Skeletal muscle tissue (tissue), 4 donors: ENCODE data around the gene CRIM1. TPM values are rescaled to one million over a fixed set of nuclear protein-coding genes. Genes with fewer than 3 reads are reported as not detected.
A peak's percentile ranks its signal among the peaks of the same experiment; 100 is the strongest.

Experiments used
- H3K27ac ChIP-seq: one replicate; pipeline ENCODE4 v1.7.0; 2013; ENCODE audit warnings: mild to moderate bottlenecking, low read depth, low read length, inconsistent platforms
- H3K27me3 ChIP-seq, 3 donors: one replicate each; pipeline ENCODE4 v1.7.0; 2013; ENCODE audit warnings: low read length in 3 of 3; ENCODE audit not compliant: control insufficient read depth in 3 of 3, insufficient read depth in 3 of 3
- H3K36me3 ChIP-seq, 3 donors: one replicate each; pipeline ENCODE4 v1.7.0; 2013; ENCODE audit warnings: low read length in 3 of 3; ENCODE audit not compliant: control insufficient read depth in 3 of 3, insufficient read depth in 3 of 3
- H3K4me1 ChIP-seq, 3 donors: one replicate each; pipeline ENCODE4 v1.7.0; 2013; ENCODE audit warnings: low read length in 3 of 3, mild to moderate bottlenecking in 3 of 3; ENCODE audit not compliant: control insufficient read depth in 3 of 3, insufficient read depth in 3 of 3
- H3K4me3 ChIP-seq, 3 donors: one replicate each; pipeline ENCODE4 v1.7.0; 2013; ENCODE audit warnings: low read length in 3 of 3
- H3K9ac ChIP-seq, 3 donors: one replicate each; pipeline ENCODE4 v1.7.0; 2013; ENCODE audit warnings: low read length in 3 of 3, mild to moderate bottlenecking in 3 of 3, moderate library complexity in 2 of 3, low read depth in 1 of 3
- H3K9me3 ChIP-seq, 3 donors: one replicate each; pipeline ENCODE4 v1.7.0; 2013; ENCODE audit warnings: low read length in 3 of 3; ENCODE audit not compliant: control insufficient read depth in 3 of 3
- total RNA-seq: library from RNA; depleted of rRNA; stranded (reverse); fragments of >200 nt; gene quantifications from one replicate; pipeline ENCODE4 v1.2.3, GENCODE V29; 2014
- donor health status: Osteomylitis.

The CRIM1 gene
- total RNA-seq, 1 donor from 2014 or later: 44.9 TPM

DNA sequence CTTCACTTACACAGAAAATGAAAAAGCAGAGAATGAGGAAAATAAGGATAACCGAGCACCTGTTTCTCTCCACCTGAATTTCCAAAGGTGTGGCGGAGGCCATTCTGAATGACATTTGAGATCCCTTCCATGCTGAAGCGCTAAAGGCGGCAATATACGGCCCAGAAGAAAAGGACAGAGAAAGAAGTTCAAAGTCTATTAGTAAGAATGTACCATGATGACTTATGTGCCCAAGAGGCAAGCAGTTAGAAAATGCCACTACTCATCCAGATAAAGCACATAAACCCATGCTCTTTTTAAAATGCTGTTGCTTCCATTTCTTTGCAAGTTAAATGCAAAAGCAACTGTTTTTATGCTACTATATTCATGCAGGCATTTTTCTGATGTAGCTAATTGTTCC, 205.1 kb downstream of the CRIM1 start:
- H3K9ac ChIP-seq: no peak overlapping the region
- H3K36me3 ChIP-seq: peaks cover 7 to 49% (median 12%) of the 10 kb centered on the region in 3 donors
- H3K4me3 ChIP-seq: no peak overlapping the region
- no peaks in the 10 kb centered on the region for H3K9me3 ChIP-seq
- H3K4me1 ChIP-seq: peaks cover 7 to 49% (median 17%) of the 10 kb centered on the region in 3 donors
- peak overlapping the region; percentile 17 for H3K27ac ChIP-seq
- H3K27me3 ChIP-seq: no peaks in the 10 kb centered on the region

DNA sequence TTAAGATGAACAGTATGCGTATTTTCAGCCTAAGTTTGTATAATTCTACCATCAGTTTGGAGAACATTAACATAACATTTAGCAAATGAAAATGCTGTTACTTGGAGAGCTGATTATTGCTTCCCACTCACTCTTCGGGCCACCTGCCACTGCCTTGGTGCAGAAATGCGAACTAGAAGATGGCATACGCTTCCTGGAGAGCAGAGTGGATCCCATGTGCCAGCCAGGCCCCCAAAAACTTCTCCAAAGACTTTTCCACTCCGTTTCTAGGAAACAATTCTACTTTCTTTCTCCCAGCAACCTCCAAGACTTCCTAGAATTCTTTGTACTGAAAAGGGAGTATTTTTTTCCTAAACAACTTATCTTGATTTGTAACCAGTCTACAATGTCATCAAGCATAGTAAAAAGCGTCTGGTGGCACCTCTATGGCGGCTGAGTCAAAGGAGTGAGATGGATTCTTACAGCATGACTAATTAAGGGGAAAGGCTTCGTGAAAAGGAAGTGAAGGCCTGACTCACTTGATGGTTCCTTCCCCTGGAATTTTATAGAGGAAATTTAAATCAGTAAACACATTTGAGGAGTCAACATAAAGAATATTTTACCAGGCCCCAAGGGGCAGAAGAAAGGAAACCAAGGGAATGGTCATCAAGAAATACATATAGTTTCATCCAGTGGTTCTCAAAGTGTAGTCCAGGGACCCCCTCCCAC, 205.8 kb downstream of the CRIM1 start:
- Histone ChIP-seq H3K27me3 (no peaks in the 10 kb centered on the region), H3K4me3 (no peak overlapping the region), H3K9ac (no peak overlapping the region), H3K36me3 (peaks cover 7 to 47% (median 15%) of the 10 kb centered on the region in 3 donors), H3K9me3 (no peaks in the 10 kb centered on the region), H3K27ac (peak overlapping the region; percentile 17), H3K4me1 (peaks cover 7 to 51% (median 17%) of the 10 kb centered on the region in 3 donors)

DNA sequence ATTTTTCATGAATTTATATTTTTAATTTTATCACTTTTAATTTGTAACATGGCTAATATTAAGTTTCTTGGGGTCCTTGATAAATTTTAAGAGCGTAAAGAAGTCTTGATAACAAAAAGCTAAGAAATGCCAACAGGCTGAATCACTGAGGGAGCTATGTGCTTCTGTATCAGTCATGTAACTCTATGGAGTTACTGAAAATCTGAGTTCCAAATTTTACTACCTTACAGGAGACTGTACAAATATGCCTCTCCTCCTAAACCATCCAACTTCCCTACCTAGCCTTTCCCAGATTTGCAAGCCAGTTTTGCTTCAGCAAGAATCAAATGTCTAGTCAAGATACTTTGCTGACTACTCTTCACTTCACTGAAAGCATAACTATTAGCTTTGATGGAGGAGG, 206.7 kb downstream of the CRIM1 start:
- H3K9me3 ChIP-seq: no peaks in the 10 kb centered on the region
- H3K9ac ChIP-seq: no peak overlapping the region
- H3K4me1 ChIP-seq: peaks cover 7 to 56% (median 17%) of the 10 kb centered on the region in 3 donors
- H3K27me3 ChIP-seq: no peaks in the 10 kb centered on the region
- peaks cover 7 to 54% (median 15%) of the 10 kb centered on the region in 3 donors for H3K36me3 ChIP-seq
- H3K4me3 ChIP-seq: no peak overlapping the region
- peak overlapping the region; percentile 9 for H3K27ac ChIP-seq

DNA sequence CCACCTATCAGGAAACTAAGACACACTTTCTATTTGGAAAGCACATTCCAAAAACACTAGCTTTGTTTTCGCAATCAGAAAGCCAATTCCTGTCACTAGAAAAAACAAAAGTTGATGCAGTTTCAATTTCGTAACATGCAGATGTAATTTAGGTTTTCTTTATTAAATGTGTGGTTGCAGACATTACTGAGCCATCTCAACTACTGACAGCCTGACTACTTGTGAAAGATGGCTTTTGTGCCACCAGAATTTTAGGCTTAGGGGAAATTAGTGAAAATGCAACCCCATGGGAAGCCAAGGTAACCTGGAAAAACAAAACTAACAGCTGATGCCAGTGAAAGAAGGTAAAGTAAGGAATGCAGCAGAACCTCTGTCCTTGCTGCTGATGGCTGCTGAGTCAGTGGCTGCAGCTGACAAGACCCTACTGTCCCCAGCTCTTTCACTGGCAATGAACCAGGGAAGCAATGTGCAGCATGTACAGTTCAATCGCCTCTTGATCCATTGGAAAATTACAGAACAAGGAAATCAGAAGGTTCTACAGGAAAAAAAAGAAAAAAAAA, 207.5 kb downstream of the CRIM1 start:
- Histone ChIP-seq H3K9me3 (no peaks in the 10 kb centered on the region), H3K27me3 (no peaks in the 10 kb centered on the region), H3K27ac (peak overlapping the region; percentile 20), H3K4me1 (peaks cover 7 to 56% (median 17%) of the 10 kb centered on the region in 3 donors), H3K4me3 (no peak overlapping the region), H3K36me3 (peaks cover 7 to 54% (median 15%) of the 10 kb centered on the region in 3 donors), H3K9ac (peak overlapping the region in 1 of 3 donors; percentile 7)

DNA sequence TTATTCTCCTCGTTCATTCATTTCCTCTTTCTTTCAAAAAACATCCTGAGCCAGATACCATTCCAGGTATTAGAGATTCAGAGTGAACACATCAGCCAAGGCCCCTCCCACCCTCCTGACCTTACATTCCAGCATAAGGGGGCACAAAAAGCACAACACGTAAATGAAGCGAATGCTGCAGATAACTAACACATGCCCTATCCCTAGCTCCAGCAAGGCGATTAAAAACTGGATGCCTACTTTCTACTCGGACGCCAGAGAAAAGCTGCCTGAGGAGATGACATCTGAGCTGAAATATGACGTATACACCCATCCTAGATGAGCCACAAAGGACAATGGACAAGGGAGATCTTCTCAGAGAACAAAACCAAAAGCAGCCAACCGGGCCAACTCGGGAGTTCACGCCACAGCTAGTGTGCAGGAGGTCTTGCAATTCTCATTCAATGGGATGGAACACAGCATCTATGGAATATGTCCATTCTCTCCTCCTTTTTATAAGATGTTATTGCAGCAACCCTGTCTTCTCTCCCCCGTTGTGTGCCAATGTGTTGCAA, 208.9 kb downstream of the CRIM1 start:
- H3K9me3 ChIP-seq: no peaks in the 10 kb centered on the region
- peaks cover 7 to 52% (median 13%) of the 10 kb centered on the region in 3 donors for H3K36me3 ChIP-seq
- H3K9ac ChIP-seq: no peak overlapping the region
- H3K4me3 ChIP-seq: peak overlapping the region in 1 of 3 donors; percentile 10
- no peak overlapping the region for H3K27ac ChIP-seq
- H3K27me3 ChIP-seq: no peaks in the 10 kb centered on the region
- H3K4me1 ChIP-seq: peaks cover 10 to 56% (median 20%) of the 10 kb centered on the region in 3 donors

DNA sequence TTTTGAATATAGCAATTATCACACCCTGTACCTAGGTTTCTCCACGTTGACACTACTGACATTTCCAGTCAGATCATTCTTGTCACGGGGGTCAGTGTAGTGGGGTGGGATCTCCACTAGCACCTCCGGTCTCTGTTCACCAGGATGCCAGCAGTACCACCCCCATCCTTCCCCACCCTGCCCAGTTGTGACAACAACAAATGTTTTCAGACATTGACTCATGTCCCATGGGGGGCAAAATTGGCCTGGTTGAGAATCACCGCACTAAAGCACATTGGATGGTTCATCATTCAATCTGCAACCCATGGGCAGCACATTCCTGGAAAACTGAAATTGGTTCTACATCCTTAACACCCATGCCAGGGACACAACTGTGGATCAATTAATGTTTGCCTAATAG, 210.1 kb downstream of the CRIM1 start:
- H3K4me1 ChIP-seq: peaks cover 13 to 57% (median 23%) of the 10 kb centered on the region in 3 donors

DNA sequence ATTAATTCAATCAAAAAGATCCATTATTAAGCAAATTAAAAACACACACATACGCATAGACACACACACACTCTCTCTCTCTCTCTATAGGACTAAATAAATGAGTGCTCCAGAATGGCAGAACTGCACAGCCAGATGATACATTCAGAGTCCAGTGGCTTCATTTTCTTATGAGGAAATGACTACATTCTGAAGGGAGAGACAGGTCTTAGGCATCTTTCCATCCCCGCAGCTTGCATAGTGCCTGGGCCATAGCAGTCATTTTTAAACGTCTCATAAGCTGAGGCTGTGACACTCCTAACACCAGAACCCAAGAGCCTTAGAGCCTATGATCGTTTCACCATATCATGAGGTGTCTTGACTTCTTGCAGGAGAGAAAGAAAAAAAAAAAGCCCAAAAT, 211.3 kb downstream of the CRIM1 start:
- H3K9me3 ChIP-seq: no peaks in the 10 kb centered on the region
- H3K9ac ChIP-seq: no peak overlapping the region
- no peak overlapping the region for H3K27ac ChIP-seq
- H3K4me3 ChIP-seq: no peak overlapping the region
- H3K27me3 ChIP-seq: no peaks in the 10 kb centered on the region
- peaks cover 13 to 48% (median 20%) of the 10 kb centered on the region in 3 donors for H3K4me1 ChIP-seq
- peaks cover 7 to 38% (median 17%) of the 10 kb centered on the region in 3 donors for H3K36me3 ChIP-seq

More for the DNA sequence above, 210.1 kb downstream of the CRIM1 start:
- Histone ChIP-seq H3K36me3 (peaks cover 7 to 46% (median 12%) of the 10 kb centered on the region in 3 donors), H3K4me3 (no peak overlapping the region), H3K9ac (no peak overlapping the region), H3K9me3 (no peaks in the 10 kb centered on the region), H3K27ac (no peak overlapping the region), H3K27me3 (no peaks in the 10 kb centered on the region)

DNA sequence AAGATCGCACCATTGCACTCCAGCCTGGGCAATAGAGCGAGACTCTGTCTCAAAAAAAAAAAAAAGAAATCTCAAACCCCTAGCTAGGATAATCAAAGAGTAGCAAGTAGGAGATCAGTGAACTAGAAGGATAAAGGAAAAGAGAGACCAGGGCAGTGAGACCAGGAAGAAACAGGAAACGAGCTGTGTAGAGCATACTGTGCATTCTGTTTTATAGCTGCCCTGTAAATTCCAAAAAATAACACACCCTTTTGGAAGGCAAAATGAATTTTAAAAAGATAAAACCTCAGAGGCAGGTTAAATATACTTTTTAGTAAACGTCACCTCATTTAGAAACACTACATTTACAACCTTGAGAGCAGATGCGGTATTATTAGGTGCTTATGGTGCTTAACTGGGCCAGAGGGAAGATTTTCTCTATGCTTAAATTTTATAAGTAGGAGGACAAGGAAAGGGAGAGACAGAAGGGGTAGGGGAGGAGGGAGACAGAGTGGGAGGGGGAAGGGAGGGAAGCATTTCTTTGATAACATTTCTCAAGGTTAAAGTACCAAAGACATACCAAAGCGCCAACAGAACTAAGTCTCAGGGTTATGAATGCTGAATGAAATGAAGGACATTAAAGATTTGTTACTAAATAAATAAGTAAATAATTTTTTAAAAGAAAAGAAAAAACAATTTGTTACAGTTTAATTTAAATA, 212.3 kb downstream of the CRIM1 start:
- H3K9ac ChIP-seq: no peak overlapping the region
- H3K27ac ChIP-seq: no peak overlapping the region
- H3K4me3 ChIP-seq: no peak overlapping the region
- peaks cover 13 to 47% (median 18%) of the 10 kb centered on the region in 3 donors for H3K4me1 ChIP-seq
- H3K9me3 ChIP-seq: no peaks in the 10 kb centered on the region
- no peaks in the 10 kb centered on the region for H3K27me3 ChIP-seq
- peaks cover 7 to 41% (median 19%) of the 10 kb centered on the region in 3 donors for H3K36me3 ChIP-seq

DNA sequence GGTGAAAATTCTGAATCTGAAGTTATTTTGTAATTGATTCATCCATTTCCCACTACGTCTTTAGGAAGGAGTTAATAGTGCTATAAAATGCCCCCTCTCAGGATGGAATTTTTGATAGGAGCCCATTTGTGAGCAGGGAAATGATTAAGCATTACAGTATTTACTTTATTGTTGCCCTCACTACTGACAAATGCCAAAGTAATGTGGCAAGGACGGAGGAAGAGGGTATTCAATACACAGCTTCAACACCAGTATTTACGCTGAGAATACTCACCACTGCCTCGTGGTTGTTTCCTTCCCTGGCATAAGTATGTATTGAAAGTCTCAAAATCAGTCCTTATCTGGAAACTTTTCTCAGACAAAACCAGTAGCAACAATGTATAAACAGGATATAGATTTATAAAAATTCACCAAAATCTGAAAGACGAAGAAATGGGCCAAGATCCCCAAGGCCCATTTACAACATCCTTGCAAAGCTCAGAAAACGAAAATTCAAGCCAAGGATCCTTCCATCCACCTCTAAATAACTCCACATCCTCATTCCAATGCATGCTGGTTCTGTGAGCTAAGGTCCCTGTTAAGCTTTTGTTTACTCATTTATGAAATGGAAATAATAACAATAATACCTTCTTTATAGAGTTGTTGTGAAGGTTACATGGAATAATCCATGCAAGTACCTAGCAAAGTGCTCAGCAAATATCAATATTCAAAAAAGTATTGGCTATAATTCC, 213.1 kb downstream of the CRIM1 start:
- Histone ChIP-seq H3K4me3 (peak overlapping the region in 1 of 3 donors; percentile 23), H3K9me3 (no peaks in the 10 kb centered on the region), H3K27me3 (no peaks in the 10 kb centered on the region), H3K27ac (peak overlapping the region; percentile 7), H3K9ac (no peak overlapping the region), H3K36me3 (peaks cover 7 to 42% (median 23%) of the 10 kb centered on the region in 3 donors), H3K4me1 (peaks cover 9 to 41% (median 13%) of the 10 kb centered on the region in 3 donors)
